Sigmoid colon (tissue), 7 donors: ENCODE measurements around the gene GAS6. TPM values are rescaled to one million over a fixed set of nuclear protein-coding genes. Genes with fewer than 3 reads are reported as not detected.
A peak's percentile ranks its signal among the peaks of the same experiment; 100 is the strongest.

Experiments used
- DNase-seq: peaks from one replicate; pipeline ENCODE4 v3.0.0-alpha.2; 2019
- H3K27ac ChIP-seq, 4 donors: fragments of 200-600 bp; sonication (generic); one replicate each; pipeline ENCODE4 v1.5.1; 2016 to 2019; ENCODE audit warnings: mild to moderate bottlenecking in 1 of 4
- H3K27me3 ChIP-seq, 3 donors: fragments of 200-600 bp; sonication (generic); one replicate each; pipeline ENCODE4 v1.5.1; 2019; ENCODE audit warnings: mild to moderate bottlenecking in 1 of 3
- H3K36me3 ChIP-seq, 4 donors: fragments of 200-600 bp; sonication (generic); one replicate each; pipeline ENCODE4 v1.5.1; 2016 to 2019
- H3K4me1 ChIP-seq, 4 donors: fragments of 200-600 bp; sonication (generic); one replicate each; pipeline ENCODE4 v1.5.1; 2017 to 2019
- H3K4me3 ChIP-seq, 4 donors: fragments of 200-600 bp; sonication (generic); one replicate each; pipeline ENCODE4 v1.5.1; 2017 to 2019; ENCODE audit warnings: mild to moderate bottlenecking in 2 of 4, moderate library complexity in 1 of 4
- H3K9me3 ChIP-seq, 4 donors: fragments of 200-600 bp in 3 of 4; sonication (generic) in 3 of 4; one replicate each; pipeline versions ENCODE4 v1.5.1 to v1.6.1; 2013 to 2019
- EP300 ChIP-seq, 4 donors: sonication (generic); formaldehyde crosslinking; IDR thresholded peaks; one replicate each; pipeline ENCODE4 v1.6.1; 2017; ENCODE audit warnings: antibody characterized with exemption in 4 of 4
- POLR2A ChIP-seq, 2 donors: fragments of 450-650 bp; IDR thresholded peaks; one replicate each; pipeline ENCODE4 v1.6.1; 2016; ENCODE audit warnings: antibody characterized with exemption in 2 of 2, mild to moderate bottlenecking in 2 of 2, moderate library complexity in 2 of 2
- POLR2AphosphoS5 ChIP-seq, 4 donors: sonication (generic); formaldehyde crosslinking; IDR thresholded peaks; one replicate each; pipeline ENCODE4 v1.6.1; 2017; ENCODE audit warnings: antibody characterized with exemption in 4 of 4
- WGBS, 2 donors: extraction: QIAGEN DNeasy Blood & Tissue Kit; methylation state at CpG; one replicate each; pipeline ENCODE4 v1.1.7; 2013; 5-methylcytosine and 5-hydroxymethylcytosine counted together
- intact Hi-C: fragments of 100-400 bp; cut with DNase I; formaldehyde crosslinking; loops from one replicate; pipeline ENCODE4 v1.15.1; 2023
- polyA plus RNA-seq, 3 donors: library from polyadenylated mRNA; stranded (reverse); fragments of 200-250 nt; gene quantifications; one replicate each; pipeline ENCODE4 v1.2.3, GENCODE V29; 2013
- total RNA-seq, 4 donors: library from RNA; depleted of rRNA; stranded (reverse); fragments of >200 nt; gene quantifications; one replicate each; pipeline ENCODE4 v1.1.0, GENCODE V29; 2016
- TF ChIP-seq, protein P1 (sequence below), 4 experiments: fragments of 450-650 bp in 3 of 4; fragments of 200-600 bp in 1 of 4; IDR thresholded peaks; one replicate each; pipeline ENCODE4 v1.5.1; 2016 to 2019; ENCODE audit warnings: antibody characterized with exemption in 4 of 4, mild to moderate bottlenecking in 3 of 4, moderate library complexity in 2 of 4
- donor health status: healthy with polysubstance abuse.
- donor health status: Bipolar disorder and iron deficiency.
- donor health status: healthy.

The GAS6 gene
- total and polyA plus RNA-seq, 7 donors: 27.0 to 105 (median 58.1) TPM

DNA sequence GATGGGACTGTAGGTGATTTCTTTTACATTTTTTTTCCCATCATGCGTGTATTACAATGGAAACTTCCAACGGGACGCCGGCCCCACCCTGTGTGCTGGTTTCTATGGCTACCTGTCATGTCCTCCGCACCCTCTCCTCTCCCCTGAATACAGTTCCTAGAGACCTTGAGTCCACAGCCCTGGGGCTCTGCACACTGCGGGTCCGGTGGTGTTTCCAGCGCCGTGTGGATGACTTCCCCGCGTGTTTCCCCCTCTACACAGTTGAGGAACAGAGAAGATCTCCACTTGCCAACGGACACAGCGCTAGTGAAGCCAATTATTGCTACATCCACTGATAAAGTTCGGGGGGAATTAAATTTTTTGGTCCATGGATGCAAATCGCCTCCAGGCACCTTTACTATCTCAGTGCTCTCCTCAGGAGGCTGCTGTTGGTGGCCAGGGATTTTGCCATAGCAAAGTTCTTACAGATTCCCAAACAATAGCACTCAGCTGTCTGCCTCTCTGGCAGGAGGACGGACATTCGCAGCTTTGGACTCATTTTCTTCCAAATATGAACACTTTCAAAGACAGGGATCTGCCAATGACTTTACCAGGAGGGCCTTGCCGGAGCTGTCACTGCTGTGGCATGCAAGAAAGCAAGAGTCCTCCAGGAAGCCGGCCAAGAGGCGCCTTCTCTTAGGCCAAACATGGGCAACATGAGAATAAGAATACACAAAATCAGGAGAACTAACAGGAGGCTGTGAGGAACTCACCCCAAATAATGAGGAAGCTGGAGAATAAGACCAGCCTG lies 39.3 kb upstream of the GAS6 start:
- H3K36me3 ChIP-seq: no peaks in the 10 kb centered on the region
- peak overlapping the region; percentile 0 to 86 (median 38) for H3K27ac ChIP-seq
- DNase-seq: no peak
- no peak overlapping the region for H3K4me3 ChIP-seq
- no peaks in the 10 kb centered on the region for H3K9me3 ChIP-seq
- peaks cover 0 to 24% (median 9%) of the 10 kb centered on the region in 4 donors for H3K4me1 ChIP-seq
- TF ChIP-seq, protein P1, sequence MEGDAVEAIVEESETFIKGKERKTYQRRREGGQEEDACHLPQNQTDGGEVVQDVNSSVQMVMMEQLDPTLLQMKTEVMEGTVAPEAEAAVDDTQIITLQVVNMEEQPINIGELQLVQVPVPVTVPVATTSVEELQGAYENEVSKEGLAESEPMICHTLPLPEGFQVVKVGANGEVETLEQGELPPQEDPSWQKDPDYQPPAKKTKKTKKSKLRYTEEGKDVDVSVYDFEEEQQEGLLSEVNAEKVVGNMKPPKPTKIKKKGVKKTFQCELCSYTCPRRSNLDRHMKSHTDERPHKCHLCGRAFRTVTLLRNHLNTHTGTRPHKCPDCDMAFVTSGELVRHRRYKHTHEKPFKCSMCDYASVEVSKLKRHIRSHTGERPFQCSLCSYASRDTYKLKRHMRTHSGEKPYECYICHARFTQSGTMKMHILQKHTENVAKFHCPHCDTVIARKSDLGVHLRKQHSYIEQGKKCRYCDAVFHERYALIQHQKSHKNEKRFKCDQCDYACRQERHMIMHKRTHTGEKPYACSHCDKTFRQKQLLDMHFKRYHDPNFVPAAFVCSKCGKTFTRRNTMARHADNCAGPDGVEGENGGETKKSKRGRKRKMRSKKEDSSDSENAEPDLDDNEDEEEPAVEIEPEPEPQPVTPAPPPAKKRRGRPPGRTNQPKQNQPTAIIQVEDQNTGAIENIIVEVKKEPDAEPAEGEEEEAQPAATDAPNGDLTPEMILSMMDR (IDR thresholded peaks at IDR 0.05): no peak
- TF ChIP-seq EP300 (IDR thresholded peaks at IDR 0.05): no peak
- no peak for TF ChIP-seq POLR2A (IDR thresholded peaks at IDR 0.05)
- no peak for TF ChIP-seq POLR2AphosphoS5 (IDR thresholded peaks at IDR 0.05)
- intact Hi-C loops: no loop called here
- WGBS, 2 donors: 88% methylated on average over 20 of the region's 20 CpGs
- H3K27me3 ChIP-seq: no peaks in the 10 kb centered on the region

DNA sequence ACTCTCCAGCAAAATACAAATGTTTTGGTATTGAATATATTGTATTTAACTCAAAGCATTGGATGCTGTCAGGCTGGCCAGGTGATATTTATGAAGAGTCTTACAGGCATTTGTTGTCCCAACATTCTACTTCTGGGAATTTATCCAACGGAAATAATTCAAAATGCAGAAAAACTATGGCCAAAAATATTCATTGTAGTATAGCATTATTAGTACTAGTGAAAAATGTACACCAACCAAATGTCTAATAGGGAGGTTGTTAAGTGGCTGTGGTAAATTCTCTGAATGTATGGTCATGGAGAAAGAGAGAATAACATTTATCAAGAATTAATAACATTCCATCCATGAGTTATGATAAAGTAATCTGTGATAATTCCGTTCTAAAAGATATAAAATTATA lies 38.6 kb upstream of the GAS6 start:
- H3K9me3 ChIP-seq: no peaks in the 10 kb centered on the region
- H3K4me3 ChIP-seq: no peak overlapping the region
- TF ChIP-seq POLR2AphosphoS5 (IDR thresholded peaks at IDR 0.05): no peak
- H3K27ac ChIP-seq: peak overlapping the region in 2 of 4 donors; percentile 68 to 86
- WGBS, 2 donors: 85 to 91% methylated on average over 2 of the region's 2 CpGs
- peaks cover 0 to 17% (median 3%) of the 10 kb centered on the region in 4 donors for H3K4me1 ChIP-seq
- no peaks in the 10 kb centered on the region for H3K27me3 ChIP-seq
- DNase-seq: no peak
- intact Hi-C loops: no loop called here
- H3K36me3 ChIP-seq: no peaks in the 10 kb centered on the region

DNA sequence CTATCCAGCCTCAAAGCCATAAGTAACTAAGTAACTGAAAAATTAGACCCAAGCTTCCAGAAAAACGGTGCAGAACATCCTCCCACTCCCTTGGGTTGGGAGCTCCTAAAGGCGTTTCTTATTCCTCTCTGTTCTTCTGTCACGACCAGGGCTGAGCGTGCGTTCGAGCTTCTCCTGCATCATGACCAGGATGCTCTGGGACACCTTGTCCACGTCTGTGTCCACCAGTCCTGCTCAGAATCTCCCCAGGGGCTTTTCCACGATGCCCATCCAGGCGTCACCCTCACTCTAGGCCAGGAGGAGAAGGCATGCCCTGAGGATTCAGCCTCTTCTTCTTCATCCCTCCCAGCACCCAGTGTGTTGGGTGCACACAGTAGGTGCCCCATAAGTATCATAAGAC lies 37.8 kb upstream of the GAS6 start:
- H3K36me3 ChIP-seq: no peaks in the 10 kb centered on the region
- H3K4me1 ChIP-seq: peaks cover 0 to 15% (median 0%) of the 10 kb centered on the region in 4 donors
- H3K27me3 ChIP-seq: no peaks in the 10 kb centered on the region
- TF ChIP-seq EP300 (IDR thresholded peaks at IDR 0.05) (no peak), POLR2AphosphoS5 (IDR thresholded peaks at IDR 0.05) (no peak), POLR2A (IDR thresholded peaks at IDR 0.05) (no peak)
- TF ChIP-seq, protein P1 (IDR thresholded peaks at IDR 0.05): no peak
- intact Hi-C loops: no loop called here
- H3K27ac ChIP-seq: peak overlapping the region in 1 of 4 donors; percentile 78
- WGBS, 2 donors: 91 to 93% methylated on average over 9 of the region's 9 CpGs
- DNase-seq: no peak
- no peaks in the 10 kb centered on the region for H3K9me3 ChIP-seq
- H3K4me3 ChIP-seq: no peak overlapping the region

- Histone ChIP-seq H3K4me3 (no peak overlapping the region), H3K27me3 (no peaks in the 10 kb centered on the region), H3K4me1 (peaks cover 0 to 15% (median 0%) of the 10 kb centered on the region in 4 donors), H3K36me3 (no peaks in the 10 kb centered on the region), H3K27ac (peak overlapping the region in 1 of 4 donors; percentile 78), H3K9me3 (no peaks in the 10 kb centered on the region)
- 89% methylated on average over 7 of the region's 7 CpGs for WGBS, 2 donors
- intact Hi-C loops: no loop called here
- no peak for DNase-seq
- TF ChIP-seq POLR2A (IDR thresholded peaks at IDR 0.05): no peak
- TF ChIP-seq POLR2AphosphoS5 (IDR thresholded peaks at IDR 0.05): no peak
- TF ChIP-seq EP300 (IDR thresholded peaks at IDR 0.05): no peak
- TF ChIP-seq, protein P1 (IDR thresholded peaks at IDR 0.05): no peak
These were observed 37.4 kb upstream of the GAS6 start for GRCh38 chr13:113901231-113901630.

DNA sequence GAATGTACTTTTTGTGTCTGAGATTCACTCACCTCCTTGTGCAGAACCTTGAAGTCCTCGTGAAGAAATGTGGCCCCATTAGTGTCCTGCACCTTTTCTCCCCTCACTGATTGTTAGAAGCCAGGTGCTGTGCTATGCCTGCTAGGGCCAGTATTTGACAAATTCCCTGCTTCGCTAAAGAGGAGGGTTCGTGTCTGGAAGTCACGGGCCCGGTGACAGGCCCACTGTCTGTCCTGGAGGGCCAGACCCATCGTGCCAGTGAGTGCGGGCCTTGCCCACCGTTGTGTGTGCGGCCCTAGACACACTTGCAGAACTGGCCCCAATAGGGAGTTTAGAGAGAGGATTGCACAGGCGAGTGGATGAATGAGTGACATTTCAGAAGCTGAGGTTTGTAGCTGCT lies 36.8 kb upstream of the GAS6 start:
- peaks cover 0 to 15% (median 0%) of the 10 kb centered on the region in 4 donors for H3K4me1 ChIP-seq

More for the DNA sequence above, 36.8 kb upstream of the GAS6 start:
- Histone ChIP-seq H3K36me3 (no peaks in the 10 kb centered on the region), H3K4me3 (no peak overlapping the region), H3K27ac (peak overlapping the region in 1 of 4 donors; percentile 78), H3K27me3 (no peaks in the 10 kb centered on the region), H3K9me3 (no peaks in the 10 kb centered on the region)
- TF ChIP-seq, protein P1 (IDR thresholded peaks at IDR 0.05): no peak
- no peak for TF ChIP-seq POLR2AphosphoS5 (IDR thresholded peaks at IDR 0.05)
- no peak for TF ChIP-seq EP300 (IDR thresholded peaks at IDR 0.05)
- TF ChIP-seq POLR2A (IDR thresholded peaks at IDR 0.05): no peak
- DNase-seq: no peak
- WGBS, 2 donors: 83 to 94% methylated on average over 10 of the region's 10 CpGs
- intact Hi-C loops: no loop called here
